GM12864 (cell line): ENCODE data around the gene WDR31.
"Not testable (repeated sequence)": the region's sequence is repeated elsewhere in the genome, so short reads cannot be mapped to it uniquely, and the experiment has no call there.

Source experiments
- DNase-seq: peaks from one replicate; pipeline ENCODE4 v3.0.0-alpha.2; 2011; ENCODE audit warnings: low read depth
- H3K4me3 ChIP-seq: 2 replicates; pipeline ENCODE4 v1.5.1; 2011; ENCODE audit warnings: mild to moderate bottlenecking, low read depth, low read length, control low read depth
- TF ChIP-seq, protein P1 (sequence below): IDR thresholded peaks from 2 replicates; pipeline ENCODE4 v1.5.1; 2011; ENCODE audit warnings: low read depth, mild to moderate bottlenecking, moderate library complexity, low read length, control low read depth, inconsistent platforms; ENCODE audit errors: missing control alignments

Gene WDR31

DNA sequence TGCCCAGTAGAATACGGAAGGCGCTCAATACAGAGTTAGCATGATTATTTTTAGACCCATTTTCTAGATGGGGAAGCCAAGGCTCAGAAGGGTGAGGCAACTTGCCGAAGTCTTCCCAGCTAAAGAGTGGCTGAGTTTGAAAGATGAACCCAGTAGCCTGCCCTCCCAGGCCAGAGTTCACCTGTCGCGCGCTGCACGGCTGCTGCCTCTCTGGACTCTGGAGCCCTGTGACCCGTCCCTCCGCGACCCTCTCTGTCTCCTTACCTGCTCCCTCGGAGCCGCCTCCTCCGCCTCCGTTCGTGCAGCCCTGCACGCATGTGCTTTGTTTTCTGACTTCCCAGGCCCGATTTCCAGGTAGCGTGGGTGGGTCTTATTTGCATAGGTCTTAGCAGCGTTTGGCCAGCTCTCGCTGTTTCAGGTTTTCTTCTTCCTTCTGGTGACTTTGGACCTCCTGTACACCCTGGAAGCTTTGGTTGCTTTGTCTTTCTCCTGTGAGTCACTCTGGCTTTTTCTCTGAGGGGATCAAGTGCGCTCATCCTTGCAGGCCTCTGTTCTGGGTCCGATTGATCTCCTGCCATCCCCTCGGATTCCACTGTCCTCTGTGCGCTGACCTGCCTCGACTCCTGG is 37.2 kb downstream of the WDR31 start, which contains the start of gene RNF183:
Gene RNF183, minus strand, starts transcription at position 585 of the 627 bp plus-strand sequence. CDS start 5,192 bp downstream, outside the sequence.
- TF ChIP-seq, protein P1, sequence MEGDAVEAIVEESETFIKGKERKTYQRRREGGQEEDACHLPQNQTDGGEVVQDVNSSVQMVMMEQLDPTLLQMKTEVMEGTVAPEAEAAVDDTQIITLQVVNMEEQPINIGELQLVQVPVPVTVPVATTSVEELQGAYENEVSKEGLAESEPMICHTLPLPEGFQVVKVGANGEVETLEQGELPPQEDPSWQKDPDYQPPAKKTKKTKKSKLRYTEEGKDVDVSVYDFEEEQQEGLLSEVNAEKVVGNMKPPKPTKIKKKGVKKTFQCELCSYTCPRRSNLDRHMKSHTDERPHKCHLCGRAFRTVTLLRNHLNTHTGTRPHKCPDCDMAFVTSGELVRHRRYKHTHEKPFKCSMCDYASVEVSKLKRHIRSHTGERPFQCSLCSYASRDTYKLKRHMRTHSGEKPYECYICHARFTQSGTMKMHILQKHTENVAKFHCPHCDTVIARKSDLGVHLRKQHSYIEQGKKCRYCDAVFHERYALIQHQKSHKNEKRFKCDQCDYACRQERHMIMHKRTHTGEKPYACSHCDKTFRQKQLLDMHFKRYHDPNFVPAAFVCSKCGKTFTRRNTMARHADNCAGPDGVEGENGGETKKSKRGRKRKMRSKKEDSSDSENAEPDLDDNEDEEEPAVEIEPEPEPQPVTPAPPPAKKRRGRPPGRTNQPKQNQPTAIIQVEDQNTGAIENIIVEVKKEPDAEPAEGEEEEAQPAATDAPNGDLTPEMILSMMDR: no peak
- no peak within 1 kb of the TSS for H3K4me3 ChIP-seq

DNA sequence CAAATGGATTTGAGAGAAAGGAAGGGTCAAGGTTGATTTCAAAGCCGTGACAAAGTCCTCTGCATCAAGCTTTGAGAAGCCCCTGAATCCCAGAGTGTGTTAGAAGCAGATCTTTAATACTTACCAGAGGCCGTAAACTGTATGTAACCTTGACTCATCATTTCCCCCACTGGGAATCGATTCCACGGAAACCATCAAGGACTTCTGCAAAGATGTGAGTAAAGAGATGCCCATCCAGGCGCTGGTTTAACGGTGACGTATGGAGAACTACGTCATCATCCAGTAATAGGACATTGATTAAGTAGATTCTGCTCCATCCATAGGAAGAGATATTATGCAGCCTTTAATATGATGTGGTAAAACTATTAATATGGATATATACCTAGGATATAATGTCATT is 38.5 kb downstream of the WDR31 start:
- H3K4me3 ChIP-seq: no peak overlapping the region
- TF ChIP-seq, protein P1: no peak
- no peak for DNase-seq

More for the DNA sequence above, 37.2 kb downstream of the WDR31 start, which contains the start of gene RNF183:
- DNase-seq: no peak

DNA sequence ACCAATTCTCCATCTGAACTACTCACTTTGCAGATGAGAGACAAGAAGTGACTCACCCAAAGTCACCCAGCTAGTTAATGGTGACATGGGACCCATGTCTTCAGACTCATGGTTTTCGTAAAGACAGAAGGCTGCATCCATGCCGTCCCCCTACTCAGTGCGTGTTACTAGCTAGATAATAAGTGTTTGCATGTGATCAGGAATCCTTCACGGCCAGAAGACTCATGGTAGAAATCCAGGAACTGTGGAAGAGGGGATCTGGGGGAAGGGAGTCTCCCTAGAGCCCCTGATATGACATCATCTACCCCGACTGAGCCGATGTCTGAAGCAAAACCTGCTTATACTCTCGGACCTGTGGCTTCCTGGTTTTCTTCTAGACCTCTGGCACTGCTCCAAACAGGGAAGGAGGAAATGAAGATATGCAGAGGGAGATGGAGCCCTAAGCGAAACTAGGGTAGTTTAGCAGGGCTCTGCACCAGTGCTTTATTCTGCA is 40.2 kb downstream of the WDR31 start:
- DNase-seq: no peak
- TF ChIP-seq, protein P1: no peak
- H3K4me3 ChIP-seq: no peak overlapping the region

DNA sequence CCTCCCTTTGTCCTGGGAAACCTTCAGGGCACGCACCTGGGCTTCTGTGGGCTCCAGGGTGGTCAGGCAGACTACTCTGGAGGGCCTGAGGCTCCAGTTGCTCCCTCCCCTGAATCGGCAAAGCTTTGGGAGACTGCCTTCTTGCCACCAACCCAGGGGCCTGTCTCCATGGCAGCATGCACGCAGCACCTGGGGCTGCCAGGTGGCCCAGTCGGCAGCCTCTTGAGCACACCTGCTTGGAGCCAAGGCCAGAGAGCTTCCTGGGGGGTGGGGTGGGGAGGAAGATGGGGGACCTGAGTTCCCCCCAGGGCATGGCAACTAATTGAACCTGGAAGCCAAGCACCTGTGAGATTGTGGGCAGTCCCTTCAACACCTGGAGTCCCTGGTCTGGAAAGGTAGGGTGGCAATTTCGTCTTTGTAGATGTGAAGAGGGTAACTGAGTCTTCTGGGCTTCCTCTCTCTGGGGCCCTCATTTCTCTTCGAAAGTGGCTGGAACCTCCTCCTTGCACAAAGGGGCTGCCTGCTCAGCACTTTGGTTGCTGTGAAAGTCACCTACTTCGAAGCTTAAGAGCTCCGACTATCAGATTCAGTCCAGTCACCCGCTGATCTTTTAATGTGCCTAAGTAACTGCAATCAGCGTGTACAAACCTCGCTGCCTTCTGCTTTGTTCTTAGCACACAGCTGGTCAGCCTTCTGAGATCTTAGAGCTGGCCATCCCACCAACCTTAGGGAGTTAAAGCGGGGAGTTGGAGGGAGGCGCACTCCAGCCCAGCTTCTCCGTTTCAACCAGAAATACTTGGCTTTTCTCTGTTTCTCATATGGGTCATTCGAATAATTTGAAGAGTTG is 40.9 kb downstream of the WDR31 start:
- TF ChIP-seq, protein P1: no peak
- no peak for DNase-seq
- no peak overlapping the region for H3K4me3 ChIP-seq

DNA sequence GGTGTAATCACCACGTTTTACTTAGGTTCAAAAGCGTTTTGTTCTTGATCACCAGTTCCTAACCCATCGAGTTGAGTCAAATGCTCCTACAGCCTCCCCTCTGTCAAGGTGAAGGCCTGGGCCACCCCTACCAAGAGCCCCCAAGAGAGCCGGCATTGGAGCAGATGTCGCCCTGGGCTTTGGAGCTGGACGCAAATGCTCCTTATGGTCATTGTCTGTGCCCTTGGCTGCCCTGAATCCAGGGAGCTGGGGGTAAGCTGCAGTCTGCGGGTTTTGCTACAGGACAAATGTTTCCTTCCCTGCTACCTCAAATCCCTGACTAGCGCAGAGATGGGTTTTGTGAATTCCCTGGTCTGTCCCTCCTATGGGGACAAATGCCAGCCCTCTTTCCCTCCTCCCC is 41.8 kb downstream of the WDR31 start:
- DNase-seq: no peak
- TF ChIP-seq, protein P1: no peak
- no peak overlapping the region for H3K4me3 ChIP-seq

DNA sequence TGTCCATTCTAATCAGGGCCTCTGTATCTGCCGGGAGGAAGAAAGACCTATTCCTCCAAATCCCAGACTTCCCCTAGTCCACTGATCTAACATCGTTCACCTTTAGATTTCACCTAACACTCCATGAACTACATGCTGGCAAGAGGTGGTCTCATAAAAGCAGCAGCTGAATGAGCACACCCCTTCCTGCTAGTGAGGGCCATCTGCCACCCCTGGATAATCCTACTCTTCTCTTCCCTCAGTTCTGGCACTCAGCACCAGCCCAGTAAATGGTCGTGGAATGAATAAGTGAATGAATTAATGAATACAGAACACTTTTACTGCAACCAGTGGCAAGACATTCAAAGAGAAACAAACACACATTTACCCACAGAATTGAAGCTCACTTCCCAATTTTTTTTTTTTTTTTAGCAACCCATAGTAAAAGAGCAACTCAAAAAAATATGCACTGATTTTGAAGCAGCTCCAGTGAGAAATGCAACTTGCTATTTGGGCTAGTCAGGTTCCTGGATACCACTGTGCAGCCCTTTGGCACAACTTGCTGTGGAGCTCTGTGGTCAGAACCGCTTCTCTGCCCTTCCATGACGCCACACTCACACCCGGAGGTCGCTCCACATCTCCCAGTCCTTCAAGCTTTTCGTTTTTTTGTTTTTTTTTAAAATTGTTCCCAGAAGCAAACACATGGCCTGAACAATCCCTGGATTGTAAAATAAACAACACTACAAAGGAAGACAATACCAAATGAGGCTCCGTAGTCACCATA is 43.1 kb downstream of the WDR31 start:
- DNase-seq: no peak
- H3K4me3 ChIP-seq: no peak overlapping the region
- TF ChIP-seq, protein P1: no peak

DNA sequence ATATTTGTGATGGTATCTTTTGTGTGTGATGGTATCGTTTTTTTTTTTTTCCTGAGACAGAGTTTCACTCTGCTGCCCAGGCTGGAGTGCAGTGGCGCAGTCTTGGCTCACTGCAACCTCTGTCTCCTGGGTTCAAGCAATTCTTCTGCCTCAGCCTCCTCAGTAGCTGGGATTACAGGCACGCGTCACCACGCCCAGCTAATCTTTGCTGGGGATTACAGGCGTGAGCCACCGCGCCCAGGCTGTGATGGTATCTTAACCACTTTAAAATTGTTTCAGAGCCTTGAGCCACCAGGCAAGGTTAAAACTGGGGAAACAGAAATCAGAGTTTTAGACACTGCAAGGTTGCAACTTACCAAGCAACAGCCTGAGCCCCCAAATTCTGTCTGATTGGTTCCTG is 43.8 kb downstream of the WDR31 start:
- DNase-seq, H3K4me3 ChIP-seq: not testable (repeated sequence)
